GM12878 (cell line): Measurements from ENCODE around the gene RARB. TPM values are rescaled to one million over a fixed set of nuclear protein-coding genes. Genes with fewer than 3 reads are reported as not detected.

Source experiments
- ATAC-seq: fragments of 200-7000 bp; cut with Tn5 transposase; 3 replicates; pipeline ENCODE4 v1.9.1; 2020; ENCODE audit warnings: mild to moderate bottlenecking, moderate library complexity
- BruUV-seq: library from RNA; stranded (reverse); fragments of 400-500 nt; replicated peaks from 2 replicates; lab custom pipeline; 2021; lab: Mats Ljungman, UMichigan
- CTCF ChIA-PET: fragments of 300-600 bp; sonication (Branson Sonifier 250); formaldehyde crosslinking; extraction: SDS; loops from one replicate; lab custom pipeline; 2021; ENCODE audit warnings: inconsistent platforms; lab: Yijun Ruan, JAX
- POLR2A ChIA-PET: fragments of 350-600 bp; formaldehyde crosslinking; extraction: SDS; loops from one replicate; lab custom pipeline; 2021; ENCODE audit warnings: inconsistent platforms; lab: Charles Lee
- RAD21 ChIA-PET: fragments of 300-600 bp; sonication (Branson Sonifier 250); formaldehyde crosslinking; loops from one replicate; lab custom pipeline; 2023; ENCODE audit warnings: antibody characterized with exemption; ENCODE audit not compliant: unreplicated experiment; lab: Charles Lee
- SMC1A ChIA-PET: fragments of 300-600 bp; sonication (Branson Sonifier 250); formaldehyde crosslinking; loops from one replicate; lab custom pipeline; 2023; ENCODE audit not compliant: unreplicated experiment, uncharacterized antibody; lab: Charles Lee
- DNase-seq: peaks from one replicate; pipeline ENCODE4 v3.0.0-alpha.2; 2011; ENCODE audit warnings: low read depth, low spot score
- FAIRE-seq: peaks from 3 replicates; lab custom pipeline; 2011; peaks lifted over from hg19 to GRCh38; lab: Jason Lieb, UNC
- H2AFZ ChIP-seq: 2 replicates; pipeline ENCODE4 v1.6.0; 2011; ENCODE audit warnings: low read depth, low read length, control low read depth; ENCODE audit not compliant: control insufficient read depth
- H3K27ac ChIP-seq: 2 replicates; pipeline ENCODE4 v1.5.1; 2011; ENCODE audit warnings: control low read depth; ENCODE audit not compliant: control insufficient read depth, insufficient read depth
- H3K27me3 ChIP-seq, 2 experiments: replicated peaks in 1 of 2; 2 replicates each; pipeline versions ENCODE4 v1.6.0 to v1.6.1; 2011; ENCODE audit warnings: low read length in 1 of 2; ENCODE audit not compliant: control insufficient read depth in 2 of 2, insufficient read depth in 2 of 2
- H3K36me3 ChIP-seq, 2 experiments: 2 replicates each; pipeline ENCODE4 v1.5.1; 2011; ENCODE audit warnings: low read length in 1 of 2; ENCODE audit not compliant: control insufficient read depth in 2 of 2, insufficient read depth in 2 of 2
- H3K4me1 ChIP-seq: 2 replicates; pipeline ENCODE4 v1.6.1; 2011; ENCODE audit warnings: mild to moderate bottlenecking, low read length, moderate library complexity, mixed read lengths; ENCODE audit not compliant: control insufficient read depth, insufficient read depth
- H3K4me2 ChIP-seq: 2 replicates; pipeline ENCODE4 v1.6.0; 2011; ENCODE audit warnings: control low read depth; ENCODE audit not compliant: control insufficient read depth, insufficient read depth
- H3K4me3 ChIP-seq: fragments of 200-600 bp; sonication (generic); 2 replicates; pipeline ENCODE4 v1.5.1; 2016
- H3K79me2 ChIP-seq: 2 replicates; pipeline ENCODE4 v1.6.0; 2011; ENCODE audit warnings: low read length; ENCODE audit not compliant: control insufficient read depth, insufficient read depth
- H3K9ac ChIP-seq: 2 replicates; pipeline ENCODE4 v1.8.0; 2011; ENCODE audit warnings: low read length, control low read depth, mixed read lengths; ENCODE audit not compliant: control insufficient read depth, insufficient read depth
- H3K9me3 ChIP-seq: replicated peaks from 3 replicates; pipeline ENCODE4 v1.5.1; 2011; ENCODE audit warnings: mild to moderate bottlenecking, low read length; ENCODE audit not compliant: control insufficient read depth, insufficient read depth
- H4K20me1 ChIP-seq: 2 replicates; pipeline ENCODE4 v1.6.0; 2011; ENCODE audit not compliant: control insufficient read depth, insufficient read depth
- ESRRA ChIP-seq: IDR thresholded peaks from 2 replicates; pipeline ENCODE4 v1.6.1; 2012; ENCODE audit warnings: mild to moderate bottlenecking, low read length, improper control_type of control experiment
- NFIC ChIP-seq: IDR thresholded peaks from 2 replicates; pipeline ENCODE4 v1.6.1; 2012; ENCODE audit warnings: low read depth, mild to moderate bottlenecking, inconsistent platforms, low read length, moderate library complexity
- RUNX3 ChIP-seq: IDR thresholded peaks from 2 replicates; pipeline ENCODE4 v1.6.1; 2012; ENCODE audit warnings: low read length, inconsistent platforms
- TCF12 ChIP-seq: IDR thresholded peaks from 2 replicates; pipeline ENCODE4 v1.6.1; 2011; ENCODE audit warnings: low read depth, mild to moderate bottlenecking, low read length
- ZNF622 ChIP-seq: fragments of 450-650 bp; IDR thresholded peaks from 2 replicates; pipeline ENCODE4 v1.6.1; 2017; ENCODE audit warnings: mild to moderate bottlenecking, inconsistent platforms
- ZZZ3 ChIP-seq: IDR thresholded peaks from 2 replicates; pipeline ENCODE4 v1.6.1; 2011; ENCODE audit warnings: low read depth; ENCODE audit not compliant: control insufficient read depth, insufficient read length
- WGBS: methylation state at CpG from one replicate; pipeline ENCODE4 v1.1.6; 2016; ENCODE audit warnings: low lambda C conversion rate; ENCODE audit not compliant: insufficient replicate concordance, insufficient coverage; ENCODE audit errors: missing lambda C conversion rate; 5-methylcytosine and 5-hydroxymethylcytosine counted together
- in situ Hi-C: fragments of 300-500 bp; cut with MboI; formaldehyde crosslinking; loops from 9 replicates; pipeline ENCODE4 v1.14.3; 2018; ENCODE audit warnings: mixed read lengths
- intact Hi-C: fragments of 100-400 bp; cut with micrococcal nuclease; formaldehyde crosslinking; loops from one replicate; pipeline ENCODE4 v1.14.2; 2022; ENCODE audit not compliant: unreplicated experiment
- polyA plus RNA-seq, 11 experiments: library from polyadenylated mRNA; depleted of rRNA in 4 of 11; unstranded in 6 of 11; stranded (reverse) in 5 of 11; fragments of >200 nt; fragmentation: Nextera tagmentation in 4 of 11; fragmentation: Illumina TruSeq in 1 of 11; extraction: Ambion mirVana in 4 of 11; extraction: Trizol in 1 of 11; gene quantifications; 1 replicate in 1 of 11; 2 replicates in 10 of 11; pipeline versions ENCODE4 v1.2.1 to v1.2.3, GENCODE V29; 2011 to 2016; ENCODE audit warnings: inconsistent platforms in 2 of 11, missing spikeins in 2 of 11, low read depth in 1 of 11
- total RNA-seq, 4 experiments: library from RNA; depleted of rRNA in 3 of 4; stranded (reverse); fragments of >200 nt in 3 of 4; fragmentation: Illumina TruSeq in 1 of 4; extraction: Trizol in 1 of 4; gene quantifications; 2 replicates each; pipeline versions ENCODE4 v1.2.1 to v1.2.3, GENCODE V29; 2013 to 2021
- TF ChIP-seq, protein P1 (sequence below): fragments of 450-650 bp; IDR thresholded peaks from 2 replicates; pipeline ENCODE4 v1.6.1; 2014; ENCODE audit warnings: mild to moderate bottlenecking
- TF ChIP-seq, protein P2 (sequence below): fragments of 450-650 bp; IDR thresholded peaks from 2 replicates; pipeline ENCODE4 v1.6.1; 2017; ENCODE audit warnings: mild to moderate bottlenecking, moderate library complexity

The RARB gene
- total and polyA plus RNA-seq, 10 of the 15 experiments (the other 5 are each of a cell fraction or from before 2014, with no cell fraction given), result 0.05 to 0.06 TPM; not detected in 8

DNA sequence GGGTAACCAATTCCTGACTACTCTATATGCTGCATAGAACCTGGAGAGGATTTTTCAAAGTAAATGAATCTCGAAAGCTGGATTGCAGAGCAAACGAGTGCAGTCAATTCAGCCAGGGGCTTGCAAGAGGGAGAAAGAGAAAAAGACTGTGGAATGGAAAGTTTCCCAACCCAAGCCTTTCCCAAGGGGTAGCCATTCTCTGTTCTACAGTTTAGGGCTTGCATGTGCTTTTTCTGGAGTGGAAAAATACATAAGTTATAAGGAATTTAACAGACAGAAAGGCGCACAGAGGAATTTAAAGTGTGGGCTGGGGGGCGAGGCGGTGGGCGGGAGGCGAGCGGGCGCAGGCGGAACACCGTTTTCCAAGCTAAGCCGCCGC, 511 bp upstream of the RARB start:
- DNase-seq (no peak), ATAC-seq (no peak), FAIRE-seq (no peak)
- ChIA-PET CTCF (no interaction called here), POLR2A (no interaction called here), SMC1A (no interaction called here), RAD21 (no interaction called here)
- BruUV-seq, result no TSS peak
- Histone ChIP-seq H3K27ac (no peak overlapping the region), H3K36me3 (no peaks in the 10 kb centered on the region), H3K4me2 (no peak overlapping the region), H3K9me3 (no peaks in the 10 kb centered on the region), H4K20me1 (no peaks in the 10 kb centered on the region), H2AFZ (no peak overlapping the region), H3K9ac (no peak overlapping the region), H3K4me1 (no peaks in the 10 kb centered on the region), H3K27me3 (peaks cover 2 to 16% of the 10 kb centered on the region in 2 experiments), H3K79me2 (no peaks in the 10 kb centered on the region), H3K4me3 (no peak overlapping the region)
- intact Hi-C loops, result no loop called here
- 15% methylated on average over 6 of the region's 13 CpGs for WGBS
- in situ Hi-C loops, result no loop called here
- TF ChIP-seq, protein P1, sequence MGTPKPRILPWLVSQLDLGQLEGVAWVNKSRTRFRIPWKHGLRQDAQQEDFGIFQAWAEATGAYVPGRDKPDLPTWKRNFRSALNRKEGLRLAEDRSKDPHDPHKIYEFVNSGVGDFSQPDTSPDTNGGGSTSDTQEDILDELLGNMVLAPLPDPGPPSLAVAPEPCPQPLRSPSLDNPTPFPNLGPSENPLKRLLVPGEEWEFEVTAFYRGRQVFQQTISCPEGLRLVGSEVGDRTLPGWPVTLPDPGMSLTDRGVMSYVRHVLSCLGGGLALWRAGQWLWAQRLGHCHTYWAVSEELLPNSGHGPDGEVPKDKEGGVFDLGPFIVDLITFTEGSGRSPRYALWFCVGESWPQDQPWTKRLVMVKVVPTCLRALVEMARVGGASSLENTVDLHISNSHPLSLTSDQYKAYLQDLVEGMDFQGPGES, result no peak
- no peak for TF ChIP-seq ZNF622
- TF ChIP-seq, all 136 proteins: peak for 0

DNA sequence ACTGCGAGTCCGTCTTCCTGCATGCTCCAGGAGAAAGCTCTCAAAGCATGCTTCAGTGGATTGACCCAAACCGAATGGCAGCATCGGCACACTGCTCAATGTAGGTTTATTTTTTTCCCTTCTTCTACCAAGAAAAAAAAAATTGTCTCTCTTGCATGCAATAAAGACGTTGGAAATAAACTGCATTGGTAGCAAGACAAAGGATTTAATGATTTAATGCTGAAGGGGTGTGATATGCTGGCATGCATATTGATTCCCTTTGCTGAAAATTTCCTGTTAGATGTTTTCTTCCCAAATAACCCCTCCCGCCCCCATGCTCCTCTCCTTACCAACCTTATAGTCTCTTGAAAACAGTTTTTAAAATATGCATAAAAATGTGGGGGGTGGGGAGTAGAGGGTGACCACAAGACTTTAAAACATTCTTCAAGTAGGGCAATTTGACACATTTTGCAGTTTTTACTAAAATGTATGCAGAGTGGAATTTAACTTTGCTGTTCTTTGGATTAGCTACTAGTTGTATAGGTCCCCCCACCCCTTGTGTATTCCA, 799 bp downstream of the RARB start:
- no TSS peak for BruUV-seq
- Histone ChIP-seq H3K9me3 (no peaks in the 10 kb centered on the region), H3K4me3 (no peak overlapping the region), H3K4me1 (no peaks in the 10 kb centered on the region), H3K27ac (no peak overlapping the region), H3K36me3 (no peaks in the 10 kb centered on the region), H3K9ac (no peak overlapping the region), H3K27me3 (peaks cover 2 to 16% of the 10 kb centered on the region in 2 experiments), H4K20me1 (no peaks in the 10 kb centered on the region), H2AFZ (no peak overlapping the region), H3K4me2 (no peak overlapping the region), H3K79me2 (no peaks in the 10 kb centered on the region)
- in situ Hi-C loops, result no loop called here
- CTCF ChIA-PET, result no interaction called here
- FAIRE-seq, result no peak
- SMC1A ChIA-PET, result no interaction called here
- 32% methylated on average over 6 of the region's 6 CpGs for WGBS
- DNase-seq, result no peak
- no peak for ATAC-seq
- intact Hi-C loops, result no loop called here
- RAD21 ChIA-PET, result no interaction called here
- POLR2A ChIA-PET, result interaction anchor here (0.6 kb wide), 1 partner anchor 280 kb away, joined by 3 read pairs; no protein-coding TSS in a partner anchor
- no peak for TF ChIP-seq ZZZ3
- no peak for TF ChIP-seq NFIC
- TF ChIP-seq, protein P2, sequence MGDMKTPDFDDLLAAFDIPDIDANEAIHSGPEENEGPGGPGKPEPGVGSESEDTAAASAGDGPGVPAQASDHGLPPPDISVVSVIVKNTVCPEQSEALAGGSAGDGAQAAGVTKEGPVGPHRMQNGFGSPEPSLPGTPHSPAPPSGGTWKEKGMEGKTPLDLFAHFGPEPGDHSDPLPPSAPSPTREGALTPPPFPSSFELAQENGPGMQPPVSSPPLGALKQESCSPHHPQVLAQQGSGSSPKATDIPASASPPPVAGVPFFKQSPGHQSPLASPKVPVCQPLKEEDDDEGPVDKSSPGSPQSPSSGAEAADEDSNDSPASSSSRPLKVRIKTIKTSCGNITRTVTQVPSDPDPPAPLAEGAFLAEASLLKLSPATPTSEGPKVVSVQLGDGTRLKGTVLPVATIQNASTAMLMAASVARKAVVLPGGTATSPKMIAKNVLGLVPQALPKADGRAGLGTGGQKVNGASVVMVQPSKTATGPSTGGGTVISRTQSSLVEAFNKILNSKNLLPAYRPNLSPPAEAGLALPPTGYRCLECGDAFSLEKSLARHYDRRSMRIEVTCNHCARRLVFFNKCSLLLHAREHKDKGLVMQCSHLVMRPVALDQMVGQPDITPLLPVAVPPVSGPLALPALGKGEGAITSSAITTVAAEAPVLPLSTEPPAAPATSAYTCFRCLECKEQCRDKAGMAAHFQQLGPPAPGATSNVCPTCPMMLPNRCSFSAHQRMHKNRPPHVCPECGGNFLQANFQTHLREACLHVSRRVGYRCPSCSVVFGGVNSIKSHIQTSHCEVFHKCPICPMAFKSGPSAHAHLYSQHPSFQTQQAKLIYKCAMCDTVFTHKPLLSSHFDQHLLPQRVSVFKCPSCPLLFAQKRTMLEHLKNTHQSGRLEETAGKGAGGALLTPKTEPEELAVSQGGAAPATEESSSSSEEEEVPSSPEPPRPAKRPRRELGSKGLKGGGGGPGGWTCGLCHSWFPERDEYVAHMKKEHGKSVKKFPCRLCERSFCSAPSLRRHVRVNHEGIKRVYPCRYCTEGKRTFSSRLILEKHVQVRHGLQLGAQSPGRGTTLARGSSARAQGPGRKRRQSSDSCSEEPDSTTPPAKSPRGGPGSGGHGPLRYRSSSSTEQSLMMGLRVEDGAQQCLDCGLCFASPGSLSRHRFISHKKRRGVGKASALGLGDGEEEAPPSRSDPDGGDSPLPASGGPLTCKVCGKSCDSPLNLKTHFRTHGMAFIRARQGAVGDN, result no peak
- no peak for TF ChIP-seq ESRRA
- TF ChIP-seq RUNX3, result no peak
- no peak for TF ChIP-seq TCF12
